Measurements from ENCODE around the gene PSMC3IP.

- no peak for TF ChIP-seq POLR2AphosphoS5 (IDR thresholded peaks at IDR 0.05)
- TF ChIP-seq EP300 (IDR thresholded peaks at IDR 0.05), result no peak
Measured at GRCh38 chr17:42603318-42603717, 25.8 kb upstream of the PSMC3IP start.

Data from suprapubic skin (tissue), 4 donors.